ENCODE results near the gene IRAK1BP1. TPM values are rescaled to one million over a fixed set of nuclear protein-coding genes. Genes with fewer than 3 reads are reported as not detected.

Gene IRAK1BP1
- polyA plus RNA-seq, 4 donors = 13.1 to 13.6 (median 13.2) TPM

Other genes starting within 250 kb of the IRAK1BP1 start
- gene PHIP, start 210.7 kb downstream of the IRAK1BP1 start, polyA plus RNA-seq (ENCODE audit: insufficient read length in 4 of 4) = 10 to 100 TPM; 48.9 to 61.4 (median 55.8) TPM

Measured in right renal pelvis (tissue), 4 donors.